IPS-NIHi11 (cell line): ENCODE data around the gene ORAI1.
"Not testable (repeated sequence)": the region's sequence is repeated elsewhere in the genome, so short reads cannot be mapped to it uniquely, and the experiment has no call there.

Experiments
- DNase-seq: peaks from one replicate; pipeline ENCODE4 v3.0.0; 2012; ENCODE audit warnings: mixed read lengths, low spot score

ORAI1 gene

GRCh38 chr12:121626087-121626852, at the start of gene ORAI1:
Gene ORAI1, plus strand, starts transcription at chr12:121626530.
- DNase-seq, result peak; percentile 94

GRCh38 chr12:121576851-121577391, 49.4 kb upstream of the ORAI1 start:
- peak; percentile 74 for DNase-seq

GRCh38 chr12:121577443-121578180, 48.7 kb upstream of the ORAI1 start:
- DNase-seq, result no peak

- peak; percentile 49 for DNase-seq
Measured at GRCh38 chr12:121578230-121579189, 47.8 kb upstream of the ORAI1 start.

GRCh38 chr12:121579190-121579791, 47.0 kb upstream of the ORAI1 start:
- peak; percentile 32 for DNase-seq

GRCh38 chr12:121579981-121580868, 46.1 kb upstream of the ORAI1 start:
- peak; percentile 71 for DNase-seq

- DNase-seq, result no peak
Measured at GRCh38 chr12:121580959-121581685, 45.2 kb upstream of the ORAI1 start, which contains the start of gene KDM2B. Gene KDM2B, minus strand, starts transcription at chr12:121581023. Its CDS starts 112 bp downstream, at chr12:121580911.

- DNase-seq, result no peak
Measured at GRCh38 chr12:121581686-121582429, 44.5 kb upstream of the ORAI1 start.

- peak; percentile 64 for DNase-seq
Measured at GRCh38 chr12:121582583-121583333, 43.6 kb upstream of the ORAI1 start.

- not testable (repeated sequence) for DNase-seq
Measured at GRCh38 chr12:121583334-121583661, 43.0 kb upstream of the ORAI1 start.

- not testable (repeated sequence) for DNase-seq
Measured at GRCh38 chr12:121584885-121585284, 41.4 kb upstream of the ORAI1 start.

- no peak for DNase-seq
Measured at GRCh38 chr12:121590476-121591143, 35.7 kb upstream of the ORAI1 start.

- no peak for DNase-seq
Measured at GRCh38 chr12:121592320-121592719, 34.0 kb upstream of the ORAI1 start.

- no peak for DNase-seq
Measured at GRCh38 chr12:121595520-121595919, 30.8 kb upstream of the ORAI1 start.

- DNase-seq, result no peak
Measured at GRCh38 chr12:121596526-121596925, 29.8 kb upstream of the ORAI1 start.

GRCh38 chr12:121600702-121601336, 25.5 kb upstream of the ORAI1 start:
- DNase-seq, result no peak

- DNase-seq, result no peak
Measured at GRCh38 chr12:121602766-121603165, 23.6 kb upstream of the ORAI1 start.
